OCI-LY3 (cell line): Measurements from ENCODE around the gene CNBD2.
A peak's percentile ranks its signal among the peaks of the same experiment; 100 is the strongest.
"Not testable (repeated sequence)": the region's sequence is repeated elsewhere in the genome, so short reads cannot be mapped to it uniquely, and the experiment has no call there.

Experiments used
- H2AFZ ChIP-seq: fragments of 200-600, 300-600 bp; shearing (Covaris generic); 2 replicates; pipeline ENCODE4 v1.6.0; 2014; ENCODE audit warnings: antibody characterized with exemption, low read depth, low read length
- H3K27ac ChIP-seq: fragments of 200-600, 300-600 bp; sonication (generic); 2 replicates; pipeline ENCODE4 v1.5.1; 2014; ENCODE audit warnings: mild to moderate bottlenecking, low read length, moderate library complexity, mixed read lengths
- H3K27me3 ChIP-seq: fragments of 200-600, 300-600 bp; sonication (generic); 2 replicates; pipeline ENCODE4 v1.6.1; 2014; ENCODE audit warnings: low read depth, low read length, mixed read lengths
- H3K36me3 ChIP-seq: fragments of 200-600, 300-600 bp; sonication (generic); replicated peaks from 2 replicates; pipeline ENCODE3; 2014; ENCODE audit warnings: low read depth, low read length, mixed read lengths
- H3K4me1 ChIP-seq: fragments of 300-600, 200-600 bp; sonication (generic); 2 replicates; pipeline ENCODE4 v1.6.1; 2014; ENCODE audit warnings: low read length, mixed read lengths
- H3K4me2 ChIP-seq: fragments of 200-600, 300-600 bp; sonication (generic); 2 replicates; pipeline ENCODE4 v1.6.1; 2014; ENCODE audit warnings: low read length, mixed read lengths
- H3K4me3 ChIP-seq: fragments of 300-600, 200-600 bp; sonication (generic); 2 replicates; pipeline ENCODE4 v1.5.1; 2014; ENCODE audit warnings: antibody characterized with exemption, mild to moderate bottlenecking, low read length, moderate library complexity
- H3K79me2 ChIP-seq: fragments of 300-600, 200-600 bp; shearing (Covaris generic); 2 replicates; pipeline ENCODE4 v1.6.1; 2014; ENCODE audit warnings: mild to moderate bottlenecking, low read length, mixed read lengths
- H3K9ac ChIP-seq: fragments of 300-600, 200-600 bp; shearing (Covaris generic); 2 replicates; pipeline ENCODE4 v1.6.0; 2014; ENCODE audit warnings: mild to moderate bottlenecking, low read length, moderate library complexity
- H3K9me3 ChIP-seq: fragments of 200-600, 300-600 bp; shearing (Covaris generic); 2 replicates; pipeline ENCODE4 v1.6.1; 2014; ENCODE audit warnings: low read length, mixed read lengths; ENCODE audit not compliant: insufficient read depth
- H4K20me1 ChIP-seq: fragments of 200-600, 300-600 bp; sonication (generic); 2 replicates; pipeline ENCODE4 v1.6.1; 2016; ENCODE audit warnings: low read length, mixed read lengths; ENCODE audit not compliant: insufficient read depth
- CTCF ChIP-seq: fragments of 200-600, 300-600 bp; sonication (generic); IDR thresholded peaks from 2 replicates; pipeline ENCODE4 v1.5.1; 2014; ENCODE audit warnings: antibody characterized with exemption, low read length, low read depth
- EZH2phosphoT487 ChIP-seq: fragments of 200-600 bp; shearing (Covaris generic); IDR thresholded peaks from 2 replicates; pipeline ENCODE4 v1.6.1; 2018; ENCODE audit warnings: antibody characterized with exemption, mixed run types, low read depth

CNBD2 gene

GRCh38 chr20:35991142-35991771, 22.9 kb downstream of the CNBD2 start:
- no peak overlapping the region for H3K4me3 ChIP-seq
- H3K4me1 ChIP-seq: peaks cover 7% of the 10 kb centered on the region; the same call in 1 of the 2 replicates
- no peaks in the 10 kb centered on the region for H3K79me2 ChIP-seq
- H3K27me3 ChIP-seq: peaks cover 17% of the 10 kb centered on the region
- H2AFZ ChIP-seq: no peak overlapping the region
- H3K4me2 ChIP-seq: no peak overlapping the region
- no peak overlapping the region for H3K27ac ChIP-seq
- no peak overlapping the region for H3K9ac ChIP-seq
- TF ChIP-seq EZH2phosphoT487: no peak
- TF ChIP-seq CTCF: peak; percentile 45
- no peaks in the 10 kb centered on the region for H3K36me3 ChIP-seq
- H3K9me3 ChIP-seq: no peaks in the 10 kb centered on the region
- H4K20me1 ChIP-seq: no peaks in the 10 kb centered on the region

- no peak for TF ChIP-seq EZH2phosphoT487
- peak; percentile 93 for TF ChIP-seq CTCF
- Histone ChIP-seq H3K4me3 (peak overlapping the region; percentile 51), H3K4me1 (peaks cover 7% of the 10 kb centered on the region; the same call in 1 of the 2 replicates), H4K20me1 (no peaks in the 10 kb centered on the region), H3K4me2 (peak overlapping the region; percentile 71), H3K9ac (no peak overlapping the region), H3K36me3 (no peaks in the 10 kb centered on the region), H2AFZ (0 out of 2 replicates have a peak overlapping the region, but pooled peaks have one; percentile 9), H3K27me3 (peaks cover 17% of the 10 kb centered on the region), H3K27ac (no peak overlapping the region), H3K9me3 (no peaks in the 10 kb centered on the region), H3K79me2 (no peaks in the 10 kb centered on the region)
Observed at GRCh38 chr20:35992713-35993335, 24.4 kb downstream of the CNBD2 start.

- no peaks in the 10 kb centered on the region for H3K79me2 ChIP-seq
- no peak overlapping the region for H3K4me3 ChIP-seq
- no peak for TF ChIP-seq EZH2phosphoT487
- TF ChIP-seq CTCF: peak; percentile 98
- H4K20me1 ChIP-seq: no peaks in the 10 kb centered on the region
- no peak overlapping the region for H3K27ac ChIP-seq
- no peak overlapping the region for H2AFZ ChIP-seq
- peaks cover 6% of the 10 kb centered on the region; the same call in 1 of the 2 replicates for H3K27me3 ChIP-seq
- no peak overlapping the region for H3K4me2 ChIP-seq
- H3K9me3 ChIP-seq: no peaks in the 10 kb centered on the region
- H3K9ac ChIP-seq: no peak overlapping the region
- H3K36me3 ChIP-seq: no peaks in the 10 kb centered on the region
- peaks cover 7% of the 10 kb centered on the region; the same call in 1 of the 2 replicates for H3K4me1 ChIP-seq
Observed at GRCh38 chr20:35994994-35995453, 26.6 kb downstream of the CNBD2 start.

- H3K9ac ChIP-seq, H4K20me1 ChIP-seq, H3K36me3 ChIP-seq: not testable (repeated sequence)
Observed at GRCh38 chr20:35996492-35996891, 28.1 kb downstream of the CNBD2 start.

GRCh38 chr20:36001331-36001730, 32.9 kb downstream of the CNBD2 start:
- H2AFZ ChIP-seq, H4K20me1 ChIP-seq, H3K79me2 ChIP-seq, H3K36me3 ChIP-seq, H3K4me1 ChIP-seq, H3K4me3 ChIP-seq, H3K27me3 ChIP-seq, H3K9ac ChIP-seq, H3K27ac ChIP-seq, H3K4me2 ChIP-seq: not testable (repeated sequence)
- peaks cover 16% of the 10 kb centered on the region for H3K9me3 ChIP-seq

More at GRCh38 chr20:35996492-35996891, 28.1 kb downstream of the CNBD2 start:
- not testable (repeated sequence) for H3K4me3 ChIP-seq, H3K4me2 ChIP-seq, H2AFZ ChIP-seq, H3K4me1 ChIP-seq, H3K79me2 ChIP-seq, H3K27ac ChIP-seq, H3K9me3 ChIP-seq, H3K27me3 ChIP-seq
